ENCODE data around the gene EDEM3. TPM values are rescaled to one million over a fixed set of nuclear protein-coding genes. Genes with fewer than 3 reads are reported as not detected.
"Not testable (repeated sequence)": the region's sequence is repeated elsewhere in the genome, so short reads cannot be mapped to it uniquely, and the experiment has no call there.

Gene EDEM3
- total RNA-seq, 1 donor from 2014 or later: 36.8 TPM

DNA sequence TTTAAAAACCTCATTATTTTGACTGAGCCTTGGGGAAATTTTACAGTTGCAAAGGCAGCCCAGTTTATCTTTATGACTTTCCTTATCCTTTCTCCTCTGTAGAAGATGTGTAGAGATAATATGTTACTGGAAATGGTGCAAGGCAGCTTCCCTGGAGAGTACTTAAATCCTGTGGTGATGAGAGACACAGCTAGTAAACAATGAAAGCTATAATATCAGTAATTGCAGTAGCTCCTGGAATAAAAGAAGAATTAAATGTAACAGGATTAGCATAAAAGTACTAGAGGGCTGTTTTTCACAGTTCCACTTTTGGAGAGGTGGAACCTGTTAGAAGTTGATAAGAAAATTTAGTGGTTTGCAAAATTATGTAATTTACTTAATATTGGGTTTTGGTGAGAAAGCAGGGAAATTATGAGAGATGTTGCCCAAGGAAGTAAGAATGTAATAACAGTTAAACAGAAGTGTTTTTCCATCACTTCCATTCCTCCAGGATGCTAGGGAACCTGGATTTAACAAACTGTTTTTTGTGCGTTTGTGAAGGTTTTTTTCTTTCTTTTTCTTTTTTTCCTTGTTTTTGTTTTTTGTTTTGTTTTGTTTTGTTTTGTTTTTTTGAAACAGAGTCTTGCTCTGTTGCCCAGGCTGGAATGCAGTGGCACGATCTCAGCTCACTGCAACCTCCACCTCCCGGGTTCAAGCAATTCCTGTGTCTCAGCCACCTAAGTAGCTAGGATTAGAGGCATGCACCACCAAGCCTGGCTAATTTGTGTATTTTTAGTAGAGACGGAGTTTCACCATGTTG is 15.7 kb upstream of the EDEM3 start:
- no peaks in the 10 kb centered on the region for H3K9me3 Mint-ChIP-seq (ENCODE audit: unreplicated experiment)
- no peak for DNase-seq (ENCODE audit: extremely low spot score, unreplicated experiment)
- H3K27me3 Mint-ChIP-seq (ENCODE audit: unreplicated experiment): peaks cover 45% of the 10 kb centered on the region
- H3K4me3 Mint-ChIP-seq (ENCODE audit: unreplicated experiment): no peak overlapping the region
- no peaks in the 10 kb centered on the region for H3K4me1 Mint-ChIP-seq (ENCODE audit: unreplicated experiment)
- no peaks in the 10 kb centered on the region for H3K36me3 Mint-ChIP-seq (ENCODE audit: unreplicated experiment)
- no peak overlapping the region for H3K27ac Mint-ChIP-seq (ENCODE audit: unreplicated experiment)
- TF ChIP-seq, protein P1, sequence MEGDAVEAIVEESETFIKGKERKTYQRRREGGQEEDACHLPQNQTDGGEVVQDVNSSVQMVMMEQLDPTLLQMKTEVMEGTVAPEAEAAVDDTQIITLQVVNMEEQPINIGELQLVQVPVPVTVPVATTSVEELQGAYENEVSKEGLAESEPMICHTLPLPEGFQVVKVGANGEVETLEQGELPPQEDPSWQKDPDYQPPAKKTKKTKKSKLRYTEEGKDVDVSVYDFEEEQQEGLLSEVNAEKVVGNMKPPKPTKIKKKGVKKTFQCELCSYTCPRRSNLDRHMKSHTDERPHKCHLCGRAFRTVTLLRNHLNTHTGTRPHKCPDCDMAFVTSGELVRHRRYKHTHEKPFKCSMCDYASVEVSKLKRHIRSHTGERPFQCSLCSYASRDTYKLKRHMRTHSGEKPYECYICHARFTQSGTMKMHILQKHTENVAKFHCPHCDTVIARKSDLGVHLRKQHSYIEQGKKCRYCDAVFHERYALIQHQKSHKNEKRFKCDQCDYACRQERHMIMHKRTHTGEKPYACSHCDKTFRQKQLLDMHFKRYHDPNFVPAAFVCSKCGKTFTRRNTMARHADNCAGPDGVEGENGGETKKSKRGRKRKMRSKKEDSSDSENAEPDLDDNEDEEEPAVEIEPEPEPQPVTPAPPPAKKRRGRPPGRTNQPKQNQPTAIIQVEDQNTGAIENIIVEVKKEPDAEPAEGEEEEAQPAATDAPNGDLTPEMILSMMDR (IDR thresholded peaks at IDR 0.05): no peak

- no peak for DNase-seq (ENCODE audit: extremely low spot score, unreplicated experiment)
- H3K36me3 Mint-ChIP-seq (ENCODE audit: unreplicated experiment): no peaks in the 10 kb centered on the region
- H3K27ac Mint-ChIP-seq (ENCODE audit: unreplicated experiment): no peak overlapping the region
- peaks cover 39% of the 10 kb centered on the region for H3K27me3 Mint-ChIP-seq (ENCODE audit: unreplicated experiment)
- H3K9me3 Mint-ChIP-seq (ENCODE audit: unreplicated experiment): no peaks in the 10 kb centered on the region
- TF ChIP-seq, protein P1 (IDR thresholded peaks at IDR 0.05): no peak
- H3K4me1 Mint-ChIP-seq (ENCODE audit: unreplicated experiment): no peaks in the 10 kb centered on the region
- H3K4me3 Mint-ChIP-seq (ENCODE audit: unreplicated experiment): no peak overlapping the region
Measured at GRCh38 chr1:184769241-184769640, 14.6 kb upstream of the EDEM3 start.

GRCh38 chr1:184768467-184768866 is 13.8 kb upstream of the EDEM3 start:
- Mint-ChIP-seq H3K4me3 (ENCODE audit: unreplicated experiment) (no peak overlapping the region), H3K36me3 (ENCODE audit: unreplicated experiment) (no peaks in the 10 kb centered on the region), H3K9me3 (ENCODE audit: unreplicated experiment) (no peaks in the 10 kb centered on the region), H3K27me3 (ENCODE audit: unreplicated experiment) (peaks cover 37% of the 10 kb centered on the region), H3K4me1 (ENCODE audit: unreplicated experiment) (no peaks in the 10 kb centered on the region), H3K27ac (ENCODE audit: unreplicated experiment) (no peak overlapping the region)
- DNase-seq (ENCODE audit: extremely low spot score, unreplicated experiment): no peak
- TF ChIP-seq, protein P1 (IDR thresholded peaks at IDR 0.05): no peak

DNA sequence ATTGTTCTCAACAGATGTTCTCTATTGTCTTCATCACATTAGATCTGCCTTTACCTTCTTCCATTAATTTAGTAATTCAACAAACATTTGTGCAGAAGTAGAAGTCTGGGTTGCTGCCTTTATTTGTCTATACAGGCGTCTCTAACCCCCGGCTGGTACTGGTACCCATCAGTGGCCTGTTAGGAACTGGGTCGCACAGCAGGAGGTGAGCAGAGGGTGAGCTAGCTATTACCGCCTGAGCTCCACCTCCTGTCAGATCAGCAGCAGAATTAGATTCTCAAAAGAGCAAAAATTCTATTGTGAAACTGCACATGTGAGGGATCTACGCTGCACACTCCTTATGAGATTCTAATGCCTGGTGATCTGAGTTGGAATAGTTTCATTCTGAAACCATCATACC is 12.9 kb upstream of the EDEM3 start:
- no peak for DNase-seq (ENCODE audit: extremely low spot score, unreplicated experiment)
- Mint-ChIP-seq H3K4me1 (ENCODE audit: unreplicated experiment) (no peaks in the 10 kb centered on the region), H3K36me3 (ENCODE audit: unreplicated experiment) (no peaks in the 10 kb centered on the region), H3K9me3 (ENCODE audit: unreplicated experiment) (no peaks in the 10 kb centered on the region), H3K27me3 (ENCODE audit: unreplicated experiment) (peaks cover 38% of the 10 kb centered on the region), H3K4me3 (ENCODE audit: unreplicated experiment) (no peak overlapping the region), H3K27ac (ENCODE audit: unreplicated experiment) (no peak overlapping the region)
- TF ChIP-seq, protein P1 (IDR thresholded peaks at IDR 0.05): no peak

DNA sequence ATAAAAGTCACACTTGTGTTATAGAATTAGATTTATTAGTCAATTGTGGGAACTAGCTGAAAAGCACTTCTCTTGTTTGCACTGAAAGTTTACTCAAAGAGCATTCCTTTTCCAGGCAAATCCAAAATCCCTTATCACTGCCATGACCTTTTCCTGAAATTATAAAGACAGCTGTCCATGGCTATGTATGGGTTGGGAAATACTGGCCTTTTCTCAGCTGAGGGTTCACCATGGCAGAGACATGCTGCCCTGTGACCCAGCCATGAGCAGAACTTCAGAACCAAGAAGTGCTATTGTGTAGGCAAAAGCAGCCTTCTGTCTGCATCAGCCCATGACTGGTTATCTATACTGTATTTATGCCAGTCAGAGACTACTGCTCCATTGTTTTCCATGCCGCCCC is 9.8 kb upstream of the EDEM3 start:
- no peaks in the 10 kb centered on the region for H3K4me1 Mint-ChIP-seq (ENCODE audit: unreplicated experiment)
- H3K36me3 Mint-ChIP-seq (ENCODE audit: unreplicated experiment): no peaks in the 10 kb centered on the region
- no peaks in the 10 kb centered on the region for H3K9me3 Mint-ChIP-seq (ENCODE audit: unreplicated experiment)
- DNase-seq (ENCODE audit: extremely low spot score, unreplicated experiment): no peak
- TF ChIP-seq, protein P1 (IDR thresholded peaks at IDR 0.05): no peak
- H3K27ac Mint-ChIP-seq (ENCODE audit: unreplicated experiment): no peak overlapping the region
- peaks cover 43% of the 10 kb centered on the region for H3K27me3 Mint-ChIP-seq (ENCODE audit: unreplicated experiment)
- H3K4me3 Mint-ChIP-seq (ENCODE audit: unreplicated experiment): no peak overlapping the region

DNA sequence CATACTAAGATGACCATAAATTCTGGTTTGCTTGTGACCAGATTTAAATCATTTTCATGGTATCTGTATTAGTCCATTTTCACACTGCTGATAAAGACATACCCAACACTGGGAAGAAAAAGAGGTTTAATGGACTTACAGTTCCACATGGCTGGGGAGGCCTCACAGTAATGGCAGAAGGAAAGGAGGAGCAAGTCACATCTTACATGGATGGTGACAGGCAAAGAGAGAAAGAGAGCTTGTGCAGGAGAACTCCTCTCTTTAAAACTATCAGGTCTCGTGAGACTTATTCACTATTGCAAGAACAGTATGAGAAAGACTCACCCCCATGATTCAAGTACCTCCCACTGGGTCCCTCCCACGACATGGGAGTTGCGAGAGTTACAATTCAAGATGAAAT is 8.9 kb upstream of the EDEM3 start:
- peaks cover 39% of the 10 kb centered on the region for H3K27me3 Mint-ChIP-seq (ENCODE audit: unreplicated experiment)
- H3K9me3 Mint-ChIP-seq (ENCODE audit: unreplicated experiment); H3K4me1 Mint-ChIP-seq (ENCODE audit: unreplicated experiment); H3K4me3 Mint-ChIP-seq (ENCODE audit: unreplicated experiment); DNase-seq (ENCODE audit: extremely low spot score, unreplicated experiment); H3K36me3 Mint-ChIP-seq (ENCODE audit: unreplicated experiment); H3K27ac Mint-ChIP-seq (ENCODE audit: unreplicated experiment): not testable (repeated sequence)
